A673 (cell line): Measurements from ENCODE around the gene ATP2B3. TPM values are rescaled to one million over a fixed set of nuclear protein-coding genes. Genes with fewer than 3 reads are reported as not detected.

Experiments
- BruUV-seq: library from RNA; stranded (reverse); fragments of 400-500 nt; replicated peaks from 2 replicates; lab custom pipeline; 2021; lab: Mats Ljungman, UMichigan
- CTCF ChIA-PET: fragments of 300-600 bp; sonication (Branson Sonifier 250); formaldehyde crosslinking; loops from one replicate; lab custom pipeline; 2022; ENCODE audit warnings: antibody characterized with exemption; lab: Charles Lee
- POLR2A ChIA-PET: fragments of 300-600 bp; sonication (Branson Sonifier 250); formaldehyde crosslinking; loops from one replicate; lab custom pipeline; 2022; ENCODE audit warnings: antibody characterized with exemption; ENCODE audit not compliant: low non-redundant PET; lab: Charles Lee
- DNase-seq: peaks from one replicate; pipeline ENCODE4 v3.0.0-alpha.2; 2015; ENCODE audit warnings: low spot score
- H3K27ac ChIP-seq: fragments of 200-600 bp; sonication (generic); 2 replicates; pipeline ENCODE4 v1.5.1; 2016; ENCODE audit warnings: mixed run types, low read depth, mild to moderate bottlenecking, mixed read lengths, antibody characterized with exemption, low read length; ENCODE audit not compliant: poor library complexity, severe bottlenecking
- H3K27me3 ChIP-seq: fragments of 200-600 bp; sonication (generic); replicated peaks from 2 replicates; pipeline ENCODE4 v1.6.1; 2017; ENCODE audit warnings: mixed run types, low read depth, mild to moderate bottlenecking, mixed read lengths, antibody characterized with exemption, low read length; ENCODE audit not compliant: insufficient read depth, poor library complexity
- H3K36me3 ChIP-seq: fragments of 200-600 bp; sonication (generic); 2 replicates; pipeline ENCODE4 v1.6.1; 2016; ENCODE audit warnings: mixed run types, mild to moderate bottlenecking, mixed read lengths, antibody characterized with exemption, low read length; ENCODE audit not compliant: insufficient read depth, poor library complexity, severe bottlenecking
- H3K4me1 ChIP-seq: fragments of 200-600 bp; sonication (generic); 2 replicates; pipeline ENCODE4 v1.6.1; 2017; ENCODE audit warnings: mixed run types, mild to moderate bottlenecking, mixed read lengths, antibody characterized with exemption, low read length; ENCODE audit not compliant: insufficient read depth, poor library complexity, severe bottlenecking
- H3K4me3 ChIP-seq: fragments of 200-600 bp; sonication (generic); 2 replicates; pipeline ENCODE4 v1.5.1; 2016; ENCODE audit warnings: low read depth, mixed run types, mild to moderate bottlenecking, mixed read lengths, low read length; ENCODE audit not compliant: poor library complexity, severe bottlenecking
- H3K9me3 ChIP-seq: fragments of 200-600 bp; sonication (generic); 2 replicates; pipeline ENCODE4 v1.6.1; 2016; ENCODE audit warnings: mixed run types, low read depth, mild to moderate bottlenecking, mixed read lengths, antibody characterized with exemption, low read length; ENCODE audit not compliant: poor library complexity, severe bottlenecking
- EZH2 ChIP-seq: fragments of 200-600 bp; sonication (generic); IDR thresholded peaks from 2 replicates; pipeline ENCODE4 v1.6.1; 2017; ENCODE audit warnings: borderline replicate concordance, low read depth, mild to moderate bottlenecking, mixed read lengths, antibody characterized with exemption, low read length; ENCODE audit not compliant: poor library complexity, severe bottlenecking
- intact Hi-C: fragments of 100-400 bp; cut with micrococcal nuclease; formaldehyde crosslinking; loops from one replicate; pipeline ENCODE4 v1.10.0; 2022; ENCODE audit not compliant: unreplicated experiment
- total RNA-seq: library from RNA; stranded (reverse); gene quantifications from 2 replicates; pipeline ENCODE4 v1.2.3, GENCODE V29; 2021
- TF ChIP-seq, protein P1 (sequence below): fragments of 300-800, 200-600 bp; sonication (generic); conservative IDR thresholded peaks from 2 replicates; pipeline ENCODE4 v1.5.1; 2017; ENCODE audit warnings: low read depth, mild to moderate bottlenecking, antibody characterized with exemption, low read length, moderate library complexity, mixed read lengths

ATP2B3 gene
- total RNA-seq, 1 experiment from 2014 or later = 0.11 TPM

DNA sequence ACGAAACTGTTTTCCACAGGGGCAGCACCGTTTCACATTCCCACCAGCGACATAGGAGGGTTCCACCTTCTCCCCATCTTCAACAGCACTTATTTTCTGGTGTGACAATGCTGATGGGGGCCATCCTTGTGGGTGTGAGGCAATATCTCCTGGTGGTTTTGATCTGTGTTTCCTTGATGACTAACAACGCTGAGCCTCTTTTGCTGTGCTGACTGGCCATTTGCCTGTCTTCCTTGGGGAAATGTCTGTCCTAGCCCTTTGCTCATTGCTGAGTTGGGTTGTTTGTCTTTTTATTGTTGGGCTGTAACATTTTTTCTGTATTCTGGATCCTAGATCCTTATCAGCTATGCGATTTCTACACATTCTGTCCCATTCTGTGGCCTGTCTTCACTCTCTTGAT is 33.7 kb downstream of the ATP2B3 start:
- Histone ChIP-seq H3K36me3 (no peaks in the 10 kb centered on the region), H3K4me1 (no peaks in the 10 kb centered on the region), H3K27me3 (no peaks in the 10 kb centered on the region), H3K4me3 (no peak overlapping the region), H3K27ac (no peak overlapping the region), H3K9me3 (no peaks in the 10 kb centered on the region)
- CTCF ChIA-PET = no interaction called here
- DNase-seq = no peak
- BruUV-seq = no TSS peak
- TF ChIP-seq, protein P1, sequence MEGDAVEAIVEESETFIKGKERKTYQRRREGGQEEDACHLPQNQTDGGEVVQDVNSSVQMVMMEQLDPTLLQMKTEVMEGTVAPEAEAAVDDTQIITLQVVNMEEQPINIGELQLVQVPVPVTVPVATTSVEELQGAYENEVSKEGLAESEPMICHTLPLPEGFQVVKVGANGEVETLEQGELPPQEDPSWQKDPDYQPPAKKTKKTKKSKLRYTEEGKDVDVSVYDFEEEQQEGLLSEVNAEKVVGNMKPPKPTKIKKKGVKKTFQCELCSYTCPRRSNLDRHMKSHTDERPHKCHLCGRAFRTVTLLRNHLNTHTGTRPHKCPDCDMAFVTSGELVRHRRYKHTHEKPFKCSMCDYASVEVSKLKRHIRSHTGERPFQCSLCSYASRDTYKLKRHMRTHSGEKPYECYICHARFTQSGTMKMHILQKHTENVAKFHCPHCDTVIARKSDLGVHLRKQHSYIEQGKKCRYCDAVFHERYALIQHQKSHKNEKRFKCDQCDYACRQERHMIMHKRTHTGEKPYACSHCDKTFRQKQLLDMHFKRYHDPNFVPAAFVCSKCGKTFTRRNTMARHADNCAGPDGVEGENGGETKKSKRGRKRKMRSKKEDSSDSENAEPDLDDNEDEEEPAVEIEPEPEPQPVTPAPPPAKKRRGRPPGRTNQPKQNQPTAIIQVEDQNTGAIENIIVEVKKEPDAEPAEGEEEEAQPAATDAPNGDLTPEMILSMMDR = no peak
- TF ChIP-seq EZH2 = no peak
- intact Hi-C loops = loop anchor here (10.0 kb wide), 1 partner anchor 404 kb away; no protein-coding TSS in a partner anchor
- POLR2A ChIA-PET = no interaction called here

DNA sequence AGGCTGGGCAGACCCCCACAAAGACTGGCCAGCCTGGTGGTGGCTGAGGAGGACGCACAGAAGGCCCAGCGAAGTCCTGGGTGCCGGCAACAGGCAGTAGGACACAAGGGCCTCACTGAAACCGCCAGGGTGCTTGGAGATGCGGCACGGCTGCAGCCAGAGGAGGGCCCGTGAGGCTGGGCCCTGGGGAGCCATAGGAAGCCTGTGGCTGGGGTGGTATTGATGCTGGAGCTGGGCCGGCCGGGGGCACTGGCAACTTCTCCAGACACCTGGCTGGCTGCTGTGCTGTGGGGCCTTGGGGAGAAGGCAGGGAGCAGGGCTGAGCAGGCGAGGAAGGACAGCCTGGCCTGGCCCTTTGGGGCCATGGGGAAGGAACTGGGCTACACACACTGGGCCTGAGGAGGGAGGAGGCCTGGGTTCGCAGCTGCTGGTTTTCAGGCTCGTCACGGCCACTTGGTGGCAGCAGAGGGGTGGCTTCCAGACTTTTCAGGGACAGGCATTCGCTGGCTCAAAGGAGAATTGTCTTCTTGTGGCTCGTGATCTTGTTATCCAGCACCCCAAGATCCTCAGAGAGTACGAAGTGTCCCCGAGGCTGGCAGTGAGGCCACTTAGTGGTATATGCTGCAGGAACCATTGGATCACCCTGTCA is 37.2 kb downstream of the ATP2B3 start:
- no peaks in the 10 kb centered on the region for H3K27me3 ChIP-seq
- peak; percentile 71 for DNase-seq
- ChIA-PET CTCF (interaction anchor here (1.0 to 1.1 kb wide), 3 partner anchors 107 to 153 kb away, joined by 3 to 8 read pairs (median 4); no protein-coding TSS in a partner anchor), POLR2A (interaction anchor here (0.8 kb wide), 1 partner anchor 45 kb away, joined by 3 read pairs; no protein-coding TSS in a partner anchor)
- H3K36me3 ChIP-seq = no peaks in the 10 kb centered on the region
- TF ChIP-seq EZH2 = no peak
- TF ChIP-seq, protein P1 = peak; percentile 79
- intact Hi-C loops = loop anchor here (2.0 to 10.0 kb wide), 2 partner anchors 114 to 400 kb away; no protein-coding TSS in a partner anchor
- no TSS peak for BruUV-seq
- H3K4me1 ChIP-seq = no peaks in the 10 kb centered on the region
- H3K27ac ChIP-seq = no peak overlapping the region
- no peaks in the 10 kb centered on the region for H3K9me3 ChIP-seq
- H3K4me3 ChIP-seq = no peak overlapping the region

DNA sequence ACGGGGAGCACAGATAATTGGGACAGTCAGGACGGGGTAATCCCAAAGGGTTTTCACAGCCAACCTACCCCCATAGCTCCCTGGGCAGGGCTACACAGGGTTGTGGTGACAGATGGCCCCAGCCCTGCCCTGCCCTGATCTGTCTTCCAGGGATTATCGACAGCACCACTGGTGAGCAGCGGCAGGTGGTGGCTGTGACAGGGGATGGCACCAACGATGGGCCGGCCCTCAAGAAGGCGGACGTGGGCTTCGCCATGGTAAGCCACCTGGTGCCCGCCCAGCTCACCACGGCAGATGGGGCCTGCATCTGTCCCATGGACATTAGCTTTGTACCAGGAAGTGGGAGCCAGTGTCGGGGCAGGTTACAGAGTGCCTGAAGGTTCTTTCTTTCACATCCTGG is 39.3 kb downstream of the ATP2B3 start:
- Histone ChIP-seq H3K4me3 (no peak overlapping the region), H3K27me3 (no peaks in the 10 kb centered on the region), H3K27ac (no peak overlapping the region), H3K4me1 (no peaks in the 10 kb centered on the region), H3K9me3 (no peaks in the 10 kb centered on the region), H3K36me3 (no peaks in the 10 kb centered on the region)
- intact Hi-C loops = loop anchor here (10.0 kb wide), 1 partner anchor 398 kb away; no protein-coding TSS in a partner anchor
- ChIA-PET CTCF (no interaction called here), POLR2A (interaction anchor here (0.6 kb wide), 1 partner anchor 460 kb away, joined by 4 read pairs; no protein-coding TSS in a partner anchor)
- BruUV-seq = no TSS peak
- DNase-seq = no peak
- TF ChIP-seq, protein P1 = no peak
